ENCODE results near the gene EHD2. TPM values are rescaled to one million over a fixed set of nuclear protein-coding genes. Genes with fewer than 3 reads are reported as not detected.
"Not testable (repeated sequence)": the region's sequence is repeated elsewhere in the genome, so short reads cannot be mapped to it uniquely, and the experiment has no call there.

The EHD2 gene
- total RNA-seq, 2 experiments from 2014 or later = not detected

DNA sequence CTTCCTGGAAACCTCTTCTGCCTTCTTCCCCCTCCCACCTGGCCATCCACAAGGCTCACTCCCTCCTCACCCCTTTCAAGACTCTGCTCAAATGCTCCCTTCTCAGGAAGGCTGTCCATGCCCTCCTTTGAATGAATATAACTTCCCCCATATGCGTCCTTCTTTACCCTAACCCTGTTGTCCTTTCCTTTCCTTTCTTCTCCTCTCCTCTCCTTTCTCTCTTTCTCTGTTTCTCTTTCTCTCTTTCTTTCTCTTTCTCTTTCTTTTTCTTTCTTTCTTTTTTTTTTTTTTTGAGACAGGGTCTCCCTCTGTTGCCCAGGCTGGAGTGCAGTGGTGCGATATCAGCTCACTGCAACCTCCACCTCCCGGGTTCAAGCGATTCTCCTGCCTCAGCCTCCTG is 15.1 kb downstream of the EHD2 start:
- DNase-seq; H3K36me3 Mint-ChIP-seq (ENCODE audit: low read depth); H3K27me3 Mint-ChIP-seq; POLR2A ChIA-PET; H3K27ac Mint-ChIP-seq; H3K4me3 Mint-ChIP-seq; H3K9me3 Mint-ChIP-seq: not testable (repeated sequence)
- peaks cover 22% of the 10 kb centered on the region for H3K4me1 Mint-ChIP-seq
- CTCF ChIA-PET = interaction anchor here (1.4 kb wide), 1 partner anchor 15 kb away, joined by 9 read pairs; the partner anchor contains the start of gene EHD2

DNA sequence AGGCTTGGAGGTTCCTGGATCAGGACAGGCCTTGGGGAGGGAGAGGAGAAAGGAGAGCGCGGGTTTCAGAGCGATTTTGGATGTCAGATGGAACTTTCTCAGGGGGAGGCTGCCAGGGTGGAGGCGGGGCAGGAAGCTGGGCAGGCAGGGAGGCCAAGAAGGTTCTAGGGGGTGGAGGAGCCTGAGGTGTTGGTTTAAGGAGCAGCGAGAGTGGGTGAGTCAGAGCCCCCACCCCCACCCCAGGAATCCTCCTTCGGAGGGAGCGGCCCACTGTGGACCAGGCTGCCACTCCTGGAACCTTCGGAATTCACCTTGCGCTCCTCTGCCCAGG is 16.2 kb downstream of the EHD2 start:
- ChIA-PET CTCF (interaction anchor here (1.0 to 1.4 kb wide), 2 partner anchors 14 to 16 kb away, joined by 4 to 9 read pairs; partner anchors contain the start of gene EHD2), POLR2A (no interaction called here)
- no peak for DNase-seq
- Mint-ChIP-seq H3K4me1 (peaks cover 22% of the 10 kb centered on the region), H3K27ac (peak overlapping the region; percentile 72), H3K4me3 (peak overlapping the region; percentile 62), H3K27me3 (peaks cover 9% of the 10 kb centered on the region), H3K36me3 (ENCODE audit: low read depth) (no peaks in the 10 kb centered on the region), H3K9me3 (no peaks in the 10 kb centered on the region)

DNA sequence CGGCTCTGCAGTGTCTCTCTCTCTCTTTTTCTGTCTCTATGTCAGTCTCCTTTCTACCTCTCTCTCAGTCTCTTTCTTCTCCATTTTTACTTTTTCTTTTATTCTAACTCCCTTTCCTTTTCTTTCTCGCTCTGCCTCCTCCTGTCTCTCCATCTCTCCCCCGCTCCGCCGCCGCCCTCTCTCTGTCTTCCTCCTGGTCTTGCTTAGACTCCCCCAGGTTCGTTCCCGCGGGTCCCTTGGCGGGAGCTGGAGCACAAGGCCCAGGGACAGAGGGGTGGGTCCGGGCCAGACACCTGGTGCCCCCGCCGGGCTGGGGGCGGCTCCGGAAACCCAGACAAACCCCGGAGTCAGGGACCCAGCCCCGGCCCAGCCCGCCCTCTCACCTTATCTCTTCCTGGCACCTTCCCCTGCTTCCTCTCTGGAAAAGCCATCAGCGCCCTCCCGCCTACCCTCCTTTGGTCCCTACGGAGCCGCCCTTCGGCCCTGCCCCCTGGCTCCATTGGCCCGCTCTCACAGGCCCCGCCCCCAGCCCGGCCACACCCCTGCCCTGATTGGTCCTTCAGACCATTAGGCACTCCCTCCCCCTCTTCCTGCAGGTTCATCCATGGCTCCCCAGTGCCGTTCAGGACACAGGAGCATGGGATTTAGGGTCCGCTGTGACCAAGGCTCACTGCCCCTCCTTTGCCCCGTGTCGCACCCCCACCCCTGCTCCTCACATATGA is 16.7 kb downstream of the EHD2 start:
- Mint-ChIP-seq H3K27me3 (peaks cover 9% of the 10 kb centered on the region), H3K27ac (no peak overlapping the region)

DNA sequence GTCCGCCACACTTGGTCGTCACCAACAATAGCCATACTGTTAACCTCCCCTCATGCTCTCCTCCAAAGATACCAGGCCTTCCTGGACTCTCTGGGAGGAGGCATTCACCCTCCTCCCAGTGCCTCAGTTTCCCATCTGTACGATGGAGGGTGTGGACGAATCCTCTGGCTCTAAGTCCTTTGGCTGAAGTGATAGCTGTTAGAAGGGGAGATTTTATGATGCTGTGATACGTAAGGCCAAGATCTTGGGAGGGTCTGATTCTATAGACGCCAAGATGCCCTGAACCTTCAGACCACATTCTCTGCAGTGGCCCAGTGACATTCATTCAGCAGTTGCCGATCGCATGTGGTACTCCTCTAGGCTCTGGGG is 17.3 kb downstream of the EHD2 start:
- CTCF ChIA-PET = no interaction called here
- POLR2A ChIA-PET = no interaction called here
- Mint-ChIP-seq H3K4me3 (peak overlapping the region; percentile 62), H3K4me1 (peaks cover 22% of the 10 kb centered on the region), H3K27ac (no peak overlapping the region), H3K36me3 (ENCODE audit: low read depth) (no peaks in the 10 kb centered on the region), H3K27me3 (peaks cover 9% of the 10 kb centered on the region), H3K9me3 (no peaks in the 10 kb centered on the region)
- no peak for DNase-seq

More for the DNA sequence above, 16.7 kb downstream of the EHD2 start:
- Mint-ChIP-seq H3K4me1 (peaks cover 22% of the 10 kb centered on the region), H3K4me3 (peak overlapping the region; percentile 62), H3K36me3 (ENCODE audit: low read depth) (no peaks in the 10 kb centered on the region), H3K9me3 (no peaks in the 10 kb centered on the region)
- CTCF ChIA-PET = interaction anchor here (1.0 to 1.4 kb wide), 2 partner anchors 13 to 17 kb away, joined by 4 to 9 read pairs; partner anchors contain the start of gene EHD2
- DNase-seq = peak; percentile 54
- POLR2A ChIA-PET = no interaction called here

DNA sequence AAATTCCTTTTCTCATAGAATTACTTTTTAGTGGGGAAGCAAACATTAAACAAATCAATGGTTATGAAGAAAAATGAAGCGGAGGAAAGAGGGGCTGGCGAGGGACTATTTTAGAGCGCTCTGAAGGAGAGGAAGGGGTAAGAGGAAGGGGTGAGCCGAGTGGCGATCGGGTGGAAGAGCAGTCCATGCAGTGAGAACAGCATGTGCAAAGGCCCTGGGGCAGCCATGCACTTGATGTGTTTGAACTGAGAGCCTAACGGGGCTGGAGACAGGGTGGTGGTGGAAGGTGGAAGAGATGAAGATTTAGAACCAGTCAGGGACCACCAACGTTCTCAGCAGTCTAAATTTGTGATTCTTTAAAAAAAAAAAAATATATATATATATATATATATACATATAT is 17.7 kb downstream of the EHD2 start:
- no peak overlapping the region for H3K27ac Mint-ChIP-seq
- H3K27me3 Mint-ChIP-seq = peaks cover 9% of the 10 kb centered on the region
- peak overlapping the region; percentile 62 for H3K4me3 Mint-ChIP-seq
- H3K36me3 Mint-ChIP-seq (ENCODE audit: low read depth) = no peaks in the 10 kb centered on the region
- CTCF ChIA-PET = no interaction called here
- no peak for DNase-seq
- POLR2A ChIA-PET = no interaction called here
- no peaks in the 10 kb centered on the region for H3K9me3 Mint-ChIP-seq
- peaks cover 22% of the 10 kb centered on the region for H3K4me1 Mint-ChIP-seq

DNA sequence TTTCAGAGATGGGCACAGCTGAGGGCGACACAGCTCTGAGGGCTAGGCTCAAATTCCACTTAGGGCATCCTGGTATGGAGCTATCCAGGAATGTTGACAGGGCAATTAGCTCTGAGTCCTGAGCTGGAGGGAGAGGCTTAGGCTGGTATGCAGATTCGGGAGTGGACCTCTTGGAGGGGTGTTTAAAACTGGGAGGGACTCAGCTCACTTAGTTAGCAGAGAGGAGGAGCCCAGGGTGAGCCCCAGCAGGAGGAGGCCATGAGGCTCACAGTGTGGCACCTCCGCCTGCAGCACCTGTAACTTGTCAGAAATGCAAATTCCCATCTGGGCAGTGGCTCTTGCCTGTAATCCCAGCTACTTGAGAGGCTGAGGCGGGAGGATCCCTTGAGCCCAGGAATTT is 21.9 kb downstream of the EHD2 start:
- ChIA-PET POLR2A (no interaction called here), CTCF (interaction anchor here (0.8 to 1.8 kb wide), 3 partner anchors 8 to 31 kb away, joined by 3 to 6 read pairs (median 5); partner anchors contain the start of gene EHD2)
- Mint-ChIP-seq H3K4me1 (peaks cover 5% of the 10 kb centered on the region), H3K36me3 (ENCODE audit: low read depth) (no peaks in the 10 kb centered on the region), H3K9me3 (no peaks in the 10 kb centered on the region), H3K27ac (no peak overlapping the region), H3K27me3 (no peaks in the 10 kb centered on the region), H3K4me3 (no peak overlapping the region)
- no peak for DNase-seq

DNA sequence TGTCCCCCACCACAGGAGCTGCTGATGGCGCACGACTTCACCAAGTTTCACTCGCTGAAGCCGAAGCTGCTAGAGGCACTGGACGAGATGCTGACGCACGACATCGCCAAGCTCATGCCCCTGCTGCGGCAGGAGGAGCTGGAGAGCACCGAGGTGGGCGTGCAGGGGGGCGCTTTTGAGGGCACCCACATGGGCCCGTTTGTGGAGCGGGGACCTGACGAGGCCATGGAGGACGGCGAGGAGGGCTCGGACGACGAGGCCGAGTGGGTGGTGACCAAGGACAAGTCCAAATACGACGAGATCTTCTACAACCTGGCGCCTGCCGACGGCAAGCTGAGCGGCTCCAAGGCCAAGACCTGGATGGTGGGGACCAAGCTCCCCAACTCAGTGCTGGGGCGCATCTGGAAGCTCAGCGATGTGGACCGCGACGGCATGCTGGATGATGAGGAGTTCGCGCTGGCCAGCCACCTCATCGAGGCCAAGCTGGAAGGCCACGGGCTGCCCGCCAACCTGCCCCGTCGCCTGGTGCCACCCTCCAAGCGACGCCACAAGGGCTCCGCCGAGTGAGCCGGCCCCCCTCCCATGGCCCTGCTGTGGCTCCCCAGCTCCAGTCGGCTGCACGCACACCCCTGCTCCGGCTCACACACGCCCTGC is 27.8 kb downstream of the EHD2 start:
- Mint-ChIP-seq H3K27me3 (no peaks in the 10 kb centered on the region), H3K9me3 (no peaks in the 10 kb centered on the region), H3K4me1 (peaks cover 27% of the 10 kb centered on the region), H3K4me3 (no peak overlapping the region), H3K27ac (no peak overlapping the region), H3K36me3 (ENCODE audit: low read depth) (no peaks in the 10 kb centered on the region)
- ChIA-PET POLR2A (no interaction called here), CTCF (interaction anchor here (0.5 to 2.0 kb wide), 6 partner anchors 16 to 94 kb away, joined by 3 to 9 read pairs (median 4); partner anchors contain the start of gene EHD2)
- DNase-seq = no peak

DNA sequence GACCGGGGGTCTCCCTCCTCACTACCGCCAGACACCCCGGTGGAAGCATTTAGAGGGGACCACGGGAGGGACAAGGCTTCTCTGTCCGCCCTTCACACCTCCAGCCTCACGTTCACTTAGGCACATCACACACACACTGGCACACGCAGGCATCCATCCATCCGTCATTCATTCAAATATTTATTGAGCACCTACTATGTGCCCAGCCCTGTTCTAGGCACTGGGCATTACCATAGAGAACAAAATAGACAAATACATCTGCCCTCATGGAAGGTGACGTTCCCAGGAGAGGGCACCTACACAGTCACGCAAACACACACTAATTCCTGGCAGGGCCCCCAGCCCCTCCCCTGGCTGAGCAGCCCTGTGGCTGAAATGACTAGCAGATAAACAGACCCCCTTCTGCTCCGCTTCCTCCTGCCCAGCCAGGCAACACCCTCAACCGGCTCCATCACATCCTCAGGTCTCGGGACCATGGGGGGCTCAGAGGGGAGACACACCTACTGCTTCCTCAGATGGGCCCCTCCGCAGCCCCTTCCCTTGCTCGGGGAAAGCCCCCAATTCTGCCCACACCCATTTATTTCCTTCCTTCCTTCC is 28.4 kb downstream of the EHD2 start:
- peaks cover 27% of the 10 kb centered on the region for H3K4me1 Mint-ChIP-seq
- peaks cover under 1% of the 10 kb centered on the region for H3K36me3 Mint-ChIP-seq (ENCODE audit: low read depth)
- no peaks in the 10 kb centered on the region for H3K27me3 Mint-ChIP-seq
- CTCF ChIA-PET = interaction anchor here (1.1 to 1.3 kb wide), 2 partner anchors 29 kb away, joined by 3 to 9 read pairs; partner anchors contain the start of gene EHD2
- H3K27ac Mint-ChIP-seq = no peak overlapping the region
- DNase-seq = no peak
- H3K9me3 Mint-ChIP-seq = no peaks in the 10 kb centered on the region
- POLR2A ChIA-PET = no interaction called here
- H3K4me3 Mint-ChIP-seq = no peak overlapping the region

DNA sequence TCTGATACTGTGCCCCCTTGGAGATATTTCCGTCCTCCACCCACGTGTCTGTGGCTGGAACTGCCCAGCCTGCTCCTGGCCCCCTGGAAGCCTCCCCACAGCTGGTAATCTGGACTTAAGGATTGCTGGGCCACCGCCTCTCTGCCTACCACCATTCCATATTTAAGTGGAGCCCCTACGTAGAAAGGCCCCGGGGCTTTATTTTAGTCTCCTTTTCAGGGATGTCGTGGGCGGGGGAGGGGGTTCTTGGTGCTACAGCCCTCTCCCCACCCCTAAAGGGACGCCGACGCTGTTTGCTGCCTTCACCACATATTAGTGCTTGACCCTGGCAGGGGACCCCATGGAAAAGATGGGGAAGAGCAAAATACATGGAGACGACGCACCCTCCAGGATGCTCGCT is 29.4 kb downstream of the EHD2 start:
- Mint-ChIP-seq H3K36me3 (ENCODE audit: low read depth) (peaks cover 5% of the 10 kb centered on the region), H3K27ac (no peak overlapping the region), H3K27me3 (no peaks in the 10 kb centered on the region), H3K9me3 (no peaks in the 10 kb centered on the region), H3K4me1 (peaks cover 34% of the 10 kb centered on the region), H3K4me3 (no peak overlapping the region)
- ChIA-PET CTCF (interaction anchor here (0.7 to 3.2 kb wide), 9 partner anchors 8 to 252 kb away, joined by 3 to 25 read pairs (median 4); partner anchors contain the start of gene EHD2), POLR2A (no interaction called here)
- no peak for DNase-seq

DNA sequence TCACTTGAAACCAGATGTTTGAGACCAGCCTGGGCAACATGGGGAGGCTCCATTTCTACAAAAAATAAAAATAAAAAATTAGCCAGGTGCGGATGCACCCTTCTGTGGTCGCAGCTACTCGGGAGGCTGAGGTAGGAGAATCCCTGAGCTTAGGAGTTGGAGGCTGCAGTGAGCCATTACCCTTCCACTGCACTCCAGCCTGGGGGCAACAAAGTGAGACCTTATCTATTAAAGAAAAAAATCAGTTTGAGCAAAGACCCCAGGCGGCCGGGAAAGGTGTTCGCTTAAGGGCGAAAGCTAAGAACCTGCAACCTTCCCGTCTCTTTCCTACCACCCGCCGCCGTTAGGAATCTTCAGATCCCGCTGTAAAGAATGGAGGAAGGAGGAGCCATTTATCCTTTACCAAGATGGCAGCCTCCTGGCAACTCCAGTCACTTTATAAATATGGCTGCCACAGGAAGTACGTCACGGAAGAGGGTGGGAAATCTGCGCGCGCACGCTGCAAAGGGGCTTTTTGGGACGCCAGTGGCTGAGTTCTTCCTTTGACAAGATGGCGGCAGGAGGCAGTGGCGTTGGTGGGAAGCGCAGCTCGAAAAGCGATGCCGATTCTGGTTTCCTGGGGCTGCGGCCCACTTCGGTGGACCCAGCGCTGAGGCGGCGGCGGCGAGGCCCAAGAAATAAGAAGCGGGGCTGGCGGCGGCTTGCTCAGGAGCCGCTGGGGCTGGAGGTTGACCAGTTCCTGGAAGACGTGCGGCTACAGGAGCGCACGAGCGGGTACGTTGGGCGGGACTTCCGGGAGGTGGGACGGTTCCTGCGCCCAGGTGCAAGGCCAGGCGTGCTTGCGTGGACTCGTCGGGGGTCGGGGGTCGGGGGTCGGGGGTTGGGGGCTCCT is 32.0 kb downstream of the EHD2 start, which contains the start of gene NOP53:
TSS of gene NOP53 (plus strand) at position 537 of the 892 bp plus-strand sequence. CDS start at position 551, 14 bp downstream.
- Mint-ChIP-seq H3K27ac (peak within 1 kb of the TSS; percentile 100), H3K9me3 (no peaks in the 10 kb centered on the region), H3K27me3 (no peaks in the 10 kb centered on the region), H3K4me3 (peak within 1 kb of the TSS; percentile 98), H3K4me1 (peaks cover 58% of the 10 kb centered on the region), H3K36me3 (ENCODE audit: low read depth) (peaks cover 20% of the 10 kb centered on the region)
- ChIA-PET CTCF (interaction anchor here (0.6 to 3.2 kb wide), 6 partner anchors 20 to 317 kb away, joined by 3 to 25 read pairs (median 3); partner anchors contain the start of gene EHD2), POLR2A (interaction anchor here (0.6 to 0.7 kb wide), 2 partner anchors 9 to 261 kb away, joined by 4 to 6 read pairs; partner anchors contain the start of gene KPTN)
- peak; percentile 96 for DNase-seq

DNA sequence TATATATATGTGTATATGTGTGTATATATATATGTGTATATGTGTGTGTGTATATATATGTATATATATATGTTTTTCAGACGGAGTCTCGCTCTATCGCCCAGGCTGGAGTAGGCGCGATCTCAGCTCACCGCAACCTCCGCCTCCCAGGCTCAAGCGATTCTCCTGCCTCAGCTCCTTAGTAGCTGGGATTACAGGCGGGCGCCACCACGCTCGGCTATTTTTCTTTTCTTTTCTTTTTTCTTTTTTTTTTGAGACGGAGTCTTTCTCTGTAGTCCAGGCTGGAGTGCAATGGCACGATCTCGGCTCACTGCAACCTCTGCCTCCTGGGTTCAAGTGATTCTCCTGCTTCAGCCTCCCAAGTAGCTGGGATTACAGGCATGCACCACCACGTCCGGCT is 32.9 kb downstream of the EHD2 start:
- Mint-ChIP-seq H3K27ac (peak overlapping the region; percentile 100), H3K4me3 (peak overlapping the region; percentile 98)
- POLR2A ChIA-PET = interaction anchor here (0.6 kb wide), 1 partner anchor 8 kb away, joined by 6 read pairs; no protein-coding TSS in a partner anchor

DNA sequence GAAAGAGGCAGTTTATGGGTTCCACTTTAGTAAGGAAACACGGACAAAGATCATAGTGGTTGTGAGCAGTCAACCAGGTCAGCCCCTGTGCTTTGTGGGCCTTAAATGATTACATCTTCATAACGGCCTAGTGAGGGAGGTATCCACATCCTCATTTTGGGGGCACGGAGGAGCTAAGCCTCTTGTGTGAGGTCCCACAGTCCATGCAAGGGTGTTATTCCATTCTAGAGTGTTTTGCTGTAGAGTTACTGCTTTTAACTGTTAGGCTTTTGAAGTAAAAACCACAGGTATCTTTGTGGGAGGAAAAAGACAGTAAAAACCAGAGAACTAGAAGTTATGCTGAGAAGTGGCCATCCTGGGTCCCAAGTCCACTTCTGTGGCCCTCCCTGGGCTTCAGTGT is 36.1 kb downstream of the EHD2 start:
- CTCF ChIA-PET = interaction anchor here (1.1 kb wide), 1 partner anchor 8 kb away, joined by 4 read pairs; no protein-coding TSS in a partner anchor
- Mint-ChIP-seq H3K4me3 (peak overlapping the region; percentile 38), H3K4me1 (peaks cover 75% of the 10 kb centered on the region), H3K36me3 (ENCODE audit: low read depth) (peaks cover 50% of the 10 kb centered on the region), H3K9me3 (no peaks in the 10 kb centered on the region), H3K27me3 (no peaks in the 10 kb centered on the region), H3K27ac (peak overlapping the region; percentile 16)
- POLR2A ChIA-PET = no interaction called here
- DNase-seq = no peak

More for the DNA sequence above, 32.9 kb downstream of the EHD2 start:
- DNase-seq, H3K27me3 Mint-ChIP-seq, H3K9me3 Mint-ChIP-seq: not testable (repeated sequence)
- CTCF ChIA-PET = interaction anchor here (0.6 to 3.2 kb wide), 4 partner anchors 19 to 68 kb away, joined by 3 to 25 read pairs (median 3); partner anchors contain the start of gene EHD2
- peaks cover 64% of the 10 kb centered on the region for H3K4me1 Mint-ChIP-seq
- peaks cover 23% of the 10 kb centered on the region for H3K36me3 Mint-ChIP-seq (ENCODE audit: low read depth)
